Measurements from ENCODE around the gene IKBKG.
"Not testable (repeated sequence)": the region's sequence is repeated elsewhere in the genome, so short reads cannot be mapped to it uniquely, and the experiment has no call there.

Gene IKBKG

GRCh38 chrX:154602766-154603437 is 55.5 kb downstream of the IKBKG start:
- no peak for DNase-seq (ENCODE audit: low read depth in 2 of 2)

- no peak for DNase-seq (ENCODE audit: low read depth in 2 of 2)
Observed at GRCh38 chrX:154603438-154604430, 56.3 kb downstream of the IKBKG start.

GRCh38 chrX:154605566-154605965 is 58.1 kb downstream of the IKBKG start:
- DNase-seq (ENCODE audit: low read depth in 2 of 2), result no peak

- no peak for DNase-seq (ENCODE audit: low read depth in 2 of 2)
Observed at GRCh38 chrX:154607370-154607769, 60.0 kb downstream of the IKBKG start.

- not testable (repeated sequence) for DNase-seq (ENCODE audit: low read depth in 2 of 2)
Observed at GRCh38 chrX:154607976-154608375, 60.6 kb downstream of the IKBKG start.

- DNase-seq (ENCODE audit: low read depth in 2 of 2), result not testable (repeated sequence)
Observed at GRCh38 chrX:154608823-154609222, 61.4 kb downstream of the IKBKG start.

GRCh38 chrX:154611146-154611545 is 63.7 kb downstream of the IKBKG start:
- not testable (repeated sequence) for DNase-seq (ENCODE audit: low read depth in 2 of 2)

DNA sequence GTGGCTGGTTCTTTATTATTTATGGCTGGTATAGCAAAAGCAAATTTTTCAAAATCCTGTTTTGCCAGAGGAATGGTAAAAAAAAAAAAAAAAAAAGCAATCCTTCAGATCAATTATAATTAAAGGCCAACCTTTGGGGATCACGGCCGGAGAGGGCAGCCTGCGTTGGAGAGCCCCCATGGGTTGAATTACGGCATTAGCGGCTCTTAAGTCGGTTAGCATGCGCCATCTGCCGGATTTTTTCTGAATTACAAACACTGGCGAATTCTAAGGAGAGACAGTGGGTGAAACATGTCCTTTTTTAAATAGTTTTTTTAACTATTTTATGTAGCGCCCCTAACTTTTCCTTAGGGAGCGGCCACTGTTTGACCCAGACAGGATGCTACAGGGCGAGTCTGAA is 66.2 kb downstream of the IKBKG start:
- DNase-seq (ENCODE audit: low read depth in 2 of 2), result not testable (repeated sequence)

Measured in activated CD8-positive, alpha-beta memory T cell treated with anti-CD3 and anti-CD28 coated beads for 4 hours (primary cell).